ENCODE measurements around the gene NECAP2.
"Not testable (repeated sequence)": the region's sequence is repeated elsewhere in the genome, so short reads cannot be mapped to it uniquely, and the experiment has no call there.

- TF ChIP-seq POLR2A, CTCF, POLR2AphosphoS5, EP300 (IDR thresholded peaks at IDR 0.05): not testable (repeated sequence)
Measured at GRCh38 chr1:16475771-16476770, 35.5 kb downstream of the NECAP2 start.
